Measurements from ENCODE around the gene GDAP1L1. TPM values are rescaled to one million over a fixed set of nuclear protein-coding genes. Genes with fewer than 3 reads are reported as not detected.

Gene GDAP1L1
- polyA plus RNA-seq, 1 of the 3 experiments (the other 2 are of a cell fraction), result 0.30 TPM

- TF ChIP-seq, protein P1, sequence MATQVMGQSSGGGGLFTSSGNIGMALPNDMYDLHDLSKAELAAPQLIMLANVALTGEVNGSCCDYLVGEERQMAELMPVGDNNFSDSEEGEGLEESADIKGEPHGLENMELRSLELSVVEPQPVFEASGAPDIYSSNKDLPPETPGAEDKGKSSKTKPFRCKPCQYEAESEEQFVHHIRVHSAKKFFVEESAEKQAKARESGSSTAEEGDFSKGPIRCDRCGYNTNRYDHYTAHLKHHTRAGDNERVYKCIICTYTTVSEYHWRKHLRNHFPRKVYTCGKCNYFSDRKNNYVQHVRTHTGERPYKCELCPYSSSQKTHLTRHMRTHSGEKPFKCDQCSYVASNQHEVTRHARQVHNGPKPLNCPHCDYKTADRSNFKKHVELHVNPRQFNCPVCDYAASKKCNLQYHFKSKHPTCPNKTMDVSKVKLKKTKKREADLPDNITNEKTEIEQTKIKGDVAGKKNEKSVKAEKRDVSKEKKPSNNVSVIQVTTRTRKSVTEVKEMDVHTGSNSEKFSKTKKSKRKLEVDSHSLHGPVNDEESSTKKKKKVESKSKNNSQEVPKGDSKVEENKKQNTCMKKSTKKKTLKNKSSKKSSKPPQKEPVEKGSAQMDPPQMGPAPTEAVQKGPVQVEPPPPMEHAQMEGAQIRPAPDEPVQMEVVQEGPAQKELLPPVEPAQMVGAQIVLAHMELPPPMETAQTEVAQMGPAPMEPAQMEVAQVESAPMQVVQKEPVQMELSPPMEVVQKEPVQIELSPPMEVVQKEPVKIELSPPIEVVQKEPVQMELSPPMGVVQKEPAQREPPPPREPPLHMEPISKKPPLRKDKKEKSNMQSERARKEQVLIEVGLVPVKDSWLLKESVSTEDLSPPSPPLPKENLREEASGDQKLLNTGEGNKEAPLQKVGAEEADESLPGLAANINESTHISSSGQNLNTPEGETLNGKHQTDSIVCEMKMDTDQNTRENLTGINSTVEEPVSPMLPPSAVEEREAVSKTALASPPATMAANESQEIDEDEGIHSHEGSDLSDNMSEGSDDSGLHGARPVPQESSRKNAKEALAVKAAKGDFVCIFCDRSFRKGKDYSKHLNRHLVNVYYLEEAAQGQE (IDR thresholded peaks at IDR 0.05; ENCODE audit: low read depth, low read length), result peak; percentile 63; the same call in 1 of the 2 replicates
- TF ChIP-seq EZH2phosphoT487 (IDR thresholded peaks at IDR 0.05; ENCODE audit: borderline replicate concordance, low read depth) (no peak), ELF1 (IDR thresholded peaks at IDR 0.05) (no peak), TCF12 (IDR thresholded peaks at IDR 0.05) (no peak), MXI1 (IDR thresholded peaks at IDR 0.05; ENCODE audit: low read depth, low read length) (no peak; the same call in none of the 2 replicates), FOXM1 (IDR thresholded peaks at IDR 0.05; ENCODE audit: low read depth) (no peak), GATA2 (CRISPR knock-in tag; IDR thresholded peaks at IDR 0.05) (no peak), FOSL2 (IDR thresholded peaks at IDR 0.05; ENCODE audit: borderline replicate concordance, low read depth) (no peak), POLR2AphosphoS5 (IDR thresholded peaks at IDR 0.05; ENCODE audit: low read depth, low read length) (peak; percentile 49), RFX5 (IDR thresholded peaks at IDR 0.05; ENCODE audit: low read length) (0 out of 2 replicates have a peak, but pooled peaks have one; percentile 38), SIN3A (IDR thresholded peaks at IDR 0.05; ENCODE audit: borderline replicate concordance, low read depth, low read length) (peak; percentile 41; the same call in 1 of the 2 replicates)
Observed at GRCh38 chr20:44310664-44311639, 63.8 kb downstream of the GDAP1L1 start, which contains the start of gene FITM2 (continued).

GRCh38 chr20:44314870-44315269 lies 67.8 kb downstream of the GDAP1L1 start:
- POLR2A ChIA-PET, result interaction anchor here (0.6 kb wide), 1 partner anchor 758 kb away, joined by 3 read pairs; no protein-coding TSS in a partner anchor
- H4K20me1 ChIP-seq (ENCODE audit: insufficient read depth), result no peaks in the 10 kb centered on the region

More at GRCh38 chr20:44314870-44315269, 67.8 kb downstream of the GDAP1L1 start:
- no peak overlapping the region for H3K9ac ChIP-seq
- H3K4me2 ChIP-seq, result no peak overlapping the region
- H3K27me3 ChIP-seq (ENCODE audit: insufficient read depth), result no peaks in the 10 kb centered on the region; the same call in 1 of the 2 replicates
- CTCF ChIA-PET, result interaction anchor here (0.7 to 10.7 kb wide), 4 partner anchors 11 to 566 kb away, joined by 3 to 264 read pairs (median 4); partner anchors contain the start of genes GDAP1L1 and OSER1
- peaks cover 6% of the 10 kb centered on the region; the same call in 1 of the 2 replicates for H3K79me2 ChIP-seq (ENCODE audit: insufficient read depth)
- H3K4me3 ChIP-seq (ENCODE audit: low read depth in 2 of 2, low read length in 1 of 2), result no peak overlapping the region
- peaks cover 2 to 7% of the 10 kb centered on the region in 2 experiments; a peak in 1 of 4 replicates for H3K4me1 ChIP-seq (ENCODE audit: control insufficient read depth in 1 of 2, insufficient read depth in 2 of 2, low read depth in 1 of 2, low read length in 1 of 2)
- H3F3A ChIP-seq (replicated peaks; ENCODE audit: insufficient read depth), result no peaks in the 10 kb centered on the region
- H3K9me3 ChIP-seq, result no peaks in the 10 kb centered on the region
- DNase-seq, result no peak
- no peak for TF ChIP-seq YY1 (IDR thresholded peaks at IDR 0.05; ENCODE audit: low read depth)
- no peak for TF ChIP-seq FOXM1 (IDR thresholded peaks at IDR 0.05; ENCODE audit: low read depth)
- TF ChIP-seq RCOR1 (IDR thresholded peaks at IDR 0.05; ENCODE audit: low read length), result no peak
- no peak for TF ChIP-seq NFIC (IDR thresholded peaks at IDR 0.05; ENCODE audit: borderline replicate concordance)
- TF ChIP-seq JUND (IDR thresholded peaks at IDR 0.05), result no peak
- TF ChIP-seq GABPA (IDR thresholded peaks at IDR 0.05; ENCODE audit: low read depth), result no peak
- TF ChIP-seq EZH2phosphoT487 (IDR thresholded peaks at IDR 0.05; ENCODE audit: borderline replicate concordance, low read depth), result no peak
- no peak for TF ChIP-seq FOXJ3 (CRISPR knock-in tag; IDR thresholded peaks at IDR 0.05)
- no peak for TF ChIP-seq NRF1 (IDR thresholded peaks at IDR 0.05; ENCODE audit: low read depth, low read length)
- TF ChIP-seq, protein P2, sequence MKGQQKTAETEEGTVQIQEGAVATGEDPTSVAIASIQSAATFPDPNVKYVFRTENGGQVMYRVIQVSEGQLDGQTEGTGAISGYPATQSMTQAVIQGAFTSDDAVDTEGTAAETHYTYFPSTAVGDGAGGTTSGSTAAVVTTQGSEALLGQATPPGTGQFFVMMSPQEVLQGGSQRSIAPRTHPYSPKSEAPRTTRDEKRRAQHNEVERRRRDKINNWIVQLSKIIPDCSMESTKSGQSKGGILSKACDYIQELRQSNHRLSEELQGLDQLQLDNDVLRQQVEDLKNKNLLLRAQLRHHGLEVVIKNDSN (IDR thresholded peaks at IDR 0.05; ENCODE audit: borderline replicate concordance, low read depth), result no peak
- no peak for TF ChIP-seq SMC3 (IDR thresholded peaks at IDR 0.05; ENCODE audit: low read depth, low read length)
- TF ChIP-seq MXI1 (IDR thresholded peaks at IDR 0.05; ENCODE audit: low read depth, low read length), result no peak
- TF ChIP-seq, protein P1 (IDR thresholded peaks at IDR 0.05; ENCODE audit: low read depth, low read length), result no peak
- no peak for TF ChIP-seq ELF1 (IDR thresholded peaks at IDR 0.05)
- H2AFZ ChIP-seq (ENCODE audit: low read depth), result no peak overlapping the region
- H3K9me2 ChIP-seq, result no peaks in the 10 kb centered on the region
- no peaks in the 10 kb centered on the region for H3K36me3 ChIP-seq (replicated peaks in 1 of 2; ENCODE audit: control insufficient read depth in 1 of 2, insufficient read depth in 2 of 2, low read length in 1 of 2)
- no peak overlapping the region for H3K27ac ChIP-seq (ENCODE audit: low read depth in 2 of 2, low read length in 1 of 2)

All from SK-N-SH (cell line).